ENCODE data around the gene PPP1R3E. TPM values are rescaled to one million over a fixed set of nuclear protein-coding genes. Genes with fewer than 3 reads are reported as not detected.

PPP1R3E gene
- total RNA-seq, result 100 to 1,000 TPM; 113 to 119 TPM
- polyA plus RNA-seq, result 1 to 10 TPM; 2.6 to 3.1 (median 3.1) TPM
- total RNA-seq, result 13.5 to 63.8 (median 51.8) reads per million in 6 experiments

- H3K4me1 Mint-ChIP-seq, result peaks cover 14 to 44% (median 31%) of the 10 kb centered on the region in 4 donors
- peak; percentile 56 to 58 for ATAC-seq
- peak within 1 kb of the TSS; percentile 95 to 100 (median 98) for H3K4me3 Mint-ChIP-seq
- peak within 1 kb of the TSS; percentile 93 to 100 (median 99) for H3K27ac Mint-ChIP-seq
- peak; percentile 76 to 95 (median 86) for DNase-seq
- H3K9me3 Mint-ChIP-seq, result no peaks in the 10 kb centered on the region
- H3K36me3 Mint-ChIP-seq, result peaks cover 0 to 6% (median 0%) of the 10 kb centered on the region in 3 donors
- H3K27me3 Mint-ChIP-seq, result peaks cover 6 to 24% (median 20%) of the 10 kb centered on the region in 5 donors
- POLR2A ChIA-PET, result interaction anchor here (0.6 to 12.5 kb wide), 24 partner anchors 9 to 1140 kb away, joined by 3 to 376 read pairs (median 4); partner anchors contain the start of genes ACIN1, C14orf119, CEBPE and DCAF11
Measured at GRCh38 chr14:23302290-23303225, at the start of gene PPP1R3E. TSS of gene PPP1R3E (minus strand) at chr14:23302859. CDS start at chr14:23302576, 283 bp downstream.

- ATAC-seq, result peak; percentile 6 to 45
- POLR2A ChIA-PET, result interaction anchor here (1.0 to 4.5 kb wide), 3 partner anchors 10 to 30 kb away, joined by 3 to 25 read pairs (median 3); partner anchors contain the start of gene PABPN1
Measured at GRCh38 chr14:23351681-23352505, 49.2 kb upstream of the PPP1R3E start.

GRCh38 chr14:23349156-23349845 is 46.6 kb upstream of the PPP1R3E start:
- ATAC-seq (no peak), DNase-seq (no peak)
- peak overlapping the region in 3 of 10 donors; percentile 4 to 45 (median 12) for H3K4me3 Mint-ChIP-seq
- peaks cover 15 to 21% (median 18%) of the 10 kb centered on the region in 4 donors for H3K4me1 Mint-ChIP-seq
- H3K27me3 Mint-ChIP-seq, result peaks cover 0 to 38% (median 12%) of the 10 kb centered on the region in 5 donors
- POLR2A ChIA-PET, result interaction anchor here (0.7 kb wide), 1 partner anchor 16 kb away, joined by 3 read pairs; no protein-coding TSS in a partner anchor
- H3K36me3 Mint-ChIP-seq, result peaks cover 0 to 4% (median 0%) of the 10 kb centered on the region in 3 donors
- H3K27ac Mint-ChIP-seq, result peak overlapping the region in 2 of 10 donors; percentile 2 to 42
- no peaks in the 10 kb centered on the region for H3K9me3 Mint-ChIP-seq

More at GRCh38 chr14:23351681-23352505, 49.2 kb upstream of the PPP1R3E start:
- Mint-ChIP-seq H3K4me1 (peaks cover 15 to 21% (median 18%) of the 10 kb centered on the region in 4 donors), H3K27ac (peak overlapping the region in 5 of 10 donors; percentile 7 to 75 (median 58)), H3K27me3 (peaks cover 3 to 51% (median 12%) of the 10 kb centered on the region in 5 donors), H3K4me3 (peak overlapping the region; percentile 75 to 91 (median 86)), H3K9me3 (no peaks in the 10 kb centered on the region), H3K36me3 (peaks cover 0 to 4% (median 0%) of the 10 kb centered on the region in 3 donors)
- DNase-seq, result peak in 3 of 10 donors; percentile 8 to 20 (median 12)

GRCh38 chr14:23348297-23348655 is 45.6 kb upstream of the PPP1R3E start:
- ATAC-seq (no peak), DNase-seq (no peak)
- Mint-ChIP-seq H3K27ac (no peak overlapping the region), H3K4me3 (no peak overlapping the region), H3K4me1 (peaks cover 13 to 18% (median 15%) of the 10 kb centered on the region in 4 donors), H3K27me3 (peaks cover 0 to 27% (median 11%) of the 10 kb centered on the region in 5 donors), H3K9me3 (no peaks in the 10 kb centered on the region), H3K36me3 (peaks cover 0 to 4% (median 0%) of the 10 kb centered on the region in 3 donors)
- POLR2A ChIA-PET, result no interaction called here

- H3K27ac Mint-ChIP-seq, result peak overlapping the region in 2 of 10 donors; percentile 5 to 40
- H3K27me3 Mint-ChIP-seq, result peaks cover 0 to 26% (median 11%) of the 10 kb centered on the region in 5 donors
Measured at GRCh38 chr14:23347406-23348296, 45.0 kb upstream of the PPP1R3E start.

GRCh38 chr14:23346693-23347405 is 44.2 kb upstream of the PPP1R3E start:
- POLR2A ChIA-PET, result interaction anchor here (0.6 kb wide), 1 partner anchor 88 kb away, joined by 3 read pairs; no protein-coding TSS in a partner anchor
- peaks cover 0 to 26% (median 12%) of the 10 kb centered on the region in 5 donors for H3K27me3 Mint-ChIP-seq
- no peak for ATAC-seq
- peaks cover 0 to 4% (median 0%) of the 10 kb centered on the region in 3 donors for H3K36me3 Mint-ChIP-seq
- no peak overlapping the region for H3K27ac Mint-ChIP-seq
- no peak for DNase-seq
- H3K4me1 Mint-ChIP-seq, result peaks cover 6 to 13% (median 9%) of the 10 kb centered on the region in 4 donors
- H3K9me3 Mint-ChIP-seq, result no peaks in the 10 kb centered on the region
- no peak overlapping the region for H3K4me3 Mint-ChIP-seq

More at GRCh38 chr14:23347406-23348296, 45.0 kb upstream of the PPP1R3E start:
- DNase-seq (no peak), ATAC-seq (no peak)
- H3K4me3 Mint-ChIP-seq, result no peak overlapping the region
- H3K36me3 Mint-ChIP-seq, result peaks cover 0 to 4% (median 0%) of the 10 kb centered on the region in 3 donors
- no peaks in the 10 kb centered on the region for H3K9me3 Mint-ChIP-seq
- POLR2A ChIA-PET, result interaction anchor here (0.6 kb wide), 1 partner anchor 89 kb away, joined by 3 read pairs; no protein-coding TSS in a partner anchor
- H3K4me1 Mint-ChIP-seq, result peaks cover 7 to 13% (median 10%) of the 10 kb centered on the region in 4 donors

- Mint-ChIP-seq H3K36me3 (peaks cover 0 to 4% (median 0%) of the 10 kb centered on the region in 3 donors), H3K27ac (peak overlapping the region in 3 of 10 donors; percentile 41 to 74 (median 63)), H3K4me3 (no peak overlapping the region), H3K27me3 (peaks cover 0 to 21% (median 10%) of the 10 kb centered on the region in 5 donors), H3K9me3 (no peaks in the 10 kb centered on the region), H3K4me1 (peaks cover 2 to 11% (median 5%) of the 10 kb centered on the region in 4 donors)
- DNase-seq (no peak), ATAC-seq (no peak)
- POLR2A ChIA-PET, result no interaction called here
Measured at GRCh38 chr14:23345987-23346692, 43.5 kb upstream of the PPP1R3E start.

GRCh38 chr14:23344481-23344880 is 41.8 kb upstream of the PPP1R3E start:
- H3K4me1 Mint-ChIP-seq, result peaks cover 0 to 3% (median 0%) of the 10 kb centered on the region in 4 donors
- peak overlapping the region in 1 of 10 donors; percentile 47 for H3K27ac Mint-ChIP-seq
- DNase-seq (no peak), ATAC-seq (no peak)
- H3K9me3 Mint-ChIP-seq, result peaks cover 0 to 3% (median 0%) of the 10 kb centered on the region in 9 donors
- peaks cover 0 to 7% (median 0%) of the 10 kb centered on the region in 5 donors for H3K27me3 Mint-ChIP-seq
- H3K36me3 Mint-ChIP-seq, result no peaks in the 10 kb centered on the region
- H3K4me3 Mint-ChIP-seq, result no peak overlapping the region
- POLR2A ChIA-PET, result no interaction called here

GRCh38 chr14:23339506-23340268 is 37.0 kb upstream of the PPP1R3E start:
- ATAC-seq, result no peak
- POLR2A ChIA-PET, result no interaction called here
- Mint-ChIP-seq H3K4me1 (no peaks in the 10 kb centered on the region), H3K4me3 (no peak overlapping the region), H3K36me3 (no peaks in the 10 kb centered on the region), H3K27ac (no peak overlapping the region), H3K27me3 (peaks cover 2 to 31% (median 16%) of the 10 kb centered on the region in 5 donors), H3K9me3 (peaks cover 0 to 3% (median 0%) of the 10 kb centered on the region in 9 donors)
- DNase-seq, result no peak

All from naive thymus-derived CD8-positive, alpha-beta T cell (primary cell).